ENCODE data around the gene WDTC1.
A peak's percentile ranks its signal among the peaks of the same experiment; 100 is the strongest.

WDTC1 gene

GRCh38 chr1:27338751-27339150 lies 104.3 kb downstream of the WDTC1 start:
- no peak for DNase-seq

GRCh38 chr1:27339213-27339612 lies 104.8 kb downstream of the WDTC1 start:
- DNase-seq, result no peak

- peak; percentile 78 for DNase-seq
Measured at GRCh38 chr1:27341525-27342252, 107.3 kb downstream of the WDTC1 start, which contains the start of gene SYTL1. SYTL1 (plus strand) TSS chr1:27342022; CDS start chr1:27345335, 3,313 bp downstream.

- DNase-seq, result no peak
Measured at GRCh38 chr1:27342391-27342777, 108.0 kb downstream of the WDTC1 start.

DNA sequence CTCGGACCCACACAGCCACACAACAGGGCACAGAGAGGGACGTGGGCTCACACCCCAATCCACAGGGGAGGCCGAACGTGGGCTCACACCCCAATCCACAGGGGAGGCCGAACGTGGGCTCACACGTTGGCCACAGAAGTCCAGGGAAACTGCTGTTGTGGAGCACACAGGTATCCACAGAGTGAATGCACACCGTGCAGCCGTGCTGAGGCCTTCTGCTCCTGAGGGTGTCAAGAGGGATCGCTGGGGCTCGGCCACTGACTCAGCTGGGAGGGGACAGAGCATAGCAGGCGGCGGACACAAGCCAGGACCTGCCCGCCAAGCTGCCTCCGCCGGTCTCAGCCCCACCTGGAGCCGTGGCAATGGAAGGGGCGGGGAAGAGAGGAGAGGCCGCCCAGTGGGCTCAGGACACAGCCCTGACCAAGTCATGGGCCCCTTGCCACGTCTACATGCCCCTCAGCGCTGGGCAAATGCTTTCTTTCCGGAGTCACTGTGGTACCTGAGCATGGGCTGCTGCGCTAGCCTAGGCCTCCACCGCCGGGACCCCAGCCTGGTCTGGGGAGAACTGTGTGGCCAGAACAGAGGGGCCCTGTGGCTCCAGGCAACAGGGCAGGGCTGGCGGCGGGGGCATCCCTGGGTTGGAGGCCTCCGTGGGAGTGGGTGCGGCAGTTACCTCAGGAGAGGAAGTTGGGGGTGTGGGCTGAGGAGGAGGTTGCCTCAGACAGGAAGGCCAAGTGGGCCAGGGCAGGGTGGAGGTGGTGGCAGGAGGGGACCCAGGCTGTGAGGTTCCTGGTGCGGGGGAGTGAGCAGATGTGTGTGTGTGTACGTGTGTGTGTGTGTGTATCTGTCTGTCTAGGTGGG lies 108.6 kb downstream of the WDTC1 start:
- DNase-seq, result peak; percentile 58

GRCh38 chr1:27343639-27344025 lies 109.2 kb downstream of the WDTC1 start:
- DNase-seq, result no peak

GRCh38 chr1:27345272-27345671 lies 110.8 kb downstream of the WDTC1 start:
- DNase-seq, result no peak

- DNase-seq, result no peak
Measured at GRCh38 chr1:27346357-27346756, 111.9 kb downstream of the WDTC1 start.

- no peak for DNase-seq
Measured at GRCh38 chr1:27346991-27347624, 112.7 kb downstream of the WDTC1 start.

DNA sequence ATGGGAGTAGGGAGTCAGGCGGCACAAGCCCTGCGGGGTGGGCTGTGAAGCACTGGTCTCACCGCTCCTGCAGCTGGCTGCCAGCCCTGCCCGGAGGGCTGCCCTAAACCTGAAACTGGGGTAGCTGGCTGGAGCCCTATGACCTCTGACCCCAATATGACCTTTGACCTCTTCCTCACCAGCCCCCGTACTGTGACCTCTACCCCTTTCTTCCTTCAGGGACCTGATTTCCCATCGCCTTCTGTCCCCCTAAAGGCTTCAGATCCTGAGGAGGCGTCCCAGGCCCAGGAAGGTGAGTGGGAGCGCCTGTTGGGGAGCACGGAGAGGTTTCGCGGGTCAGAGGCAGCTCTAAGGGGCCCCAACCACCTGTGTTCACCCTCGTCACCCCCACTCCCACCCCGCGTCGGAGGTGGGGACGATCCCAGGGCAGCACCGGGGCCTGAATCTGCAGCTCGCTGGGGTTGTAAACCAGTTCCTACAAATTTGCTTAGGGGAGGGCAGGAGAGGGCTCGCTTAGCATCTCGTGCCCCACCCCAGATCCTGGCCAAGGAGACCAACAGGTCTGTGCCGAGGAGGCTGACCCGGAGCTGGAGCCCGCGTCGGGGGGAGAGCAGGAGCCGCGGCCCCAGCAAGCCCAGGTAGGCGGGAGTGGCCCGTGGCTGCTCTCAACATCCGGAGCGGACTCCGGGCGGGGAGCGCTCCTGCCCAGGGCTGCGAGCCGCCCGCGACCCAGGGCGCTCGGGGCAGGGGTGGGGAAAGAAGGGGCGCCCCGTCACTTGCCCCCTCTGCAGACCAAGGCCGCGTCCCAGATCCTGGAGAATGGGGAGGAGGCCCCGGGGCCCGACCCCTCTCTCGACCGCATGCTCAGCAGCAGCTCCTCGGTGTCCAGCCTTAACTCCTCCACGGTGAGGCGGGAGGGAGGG lies 114.7 kb downstream of the WDTC1 start:
- DNase-seq, result peak; percentile 84

GRCh38 chr1:27349784-27350662 lies 115.6 kb downstream of the WDTC1 start:
- DNase-seq, result peak; percentile 75

- DNase-seq, result peak; percentile 51
Measured at GRCh38 chr1:27350663-27351540, 116.5 kb downstream of the WDTC1 start.

GRCh38 chr1:27351541-27352107 lies 117.2 kb downstream of the WDTC1 start:
- no peak for DNase-seq

GRCh38 chr1:27353166-27353565 lies 118.7 kb downstream of the WDTC1 start:
- DNase-seq, result no peak

DNA sequence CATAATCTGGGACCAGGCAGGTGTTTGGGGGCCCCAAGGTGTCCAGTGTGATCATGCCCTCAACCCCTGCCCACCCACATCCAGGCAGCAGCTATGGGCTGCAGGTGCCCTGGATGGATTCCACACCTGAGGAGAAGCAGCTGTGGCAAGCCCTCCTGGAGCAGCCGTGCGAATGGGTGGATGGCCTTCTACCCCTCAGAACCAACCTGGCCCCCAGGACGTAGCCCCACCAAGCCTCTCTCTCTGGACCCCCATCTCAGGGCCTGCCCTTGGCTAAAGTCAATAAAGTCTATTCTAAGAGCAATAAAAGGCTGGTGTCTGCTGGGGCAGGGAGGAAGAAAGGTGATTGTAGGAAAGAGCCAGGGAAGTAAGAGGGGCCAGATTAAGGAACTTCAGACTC lies 119.2 kb downstream of the WDTC1 start:
- DNase-seq, result no peak

- no peak for DNase-seq
Measured at GRCh38 chr1:27355683-27356082, 121.3 kb downstream of the WDTC1 start.

DNA sequence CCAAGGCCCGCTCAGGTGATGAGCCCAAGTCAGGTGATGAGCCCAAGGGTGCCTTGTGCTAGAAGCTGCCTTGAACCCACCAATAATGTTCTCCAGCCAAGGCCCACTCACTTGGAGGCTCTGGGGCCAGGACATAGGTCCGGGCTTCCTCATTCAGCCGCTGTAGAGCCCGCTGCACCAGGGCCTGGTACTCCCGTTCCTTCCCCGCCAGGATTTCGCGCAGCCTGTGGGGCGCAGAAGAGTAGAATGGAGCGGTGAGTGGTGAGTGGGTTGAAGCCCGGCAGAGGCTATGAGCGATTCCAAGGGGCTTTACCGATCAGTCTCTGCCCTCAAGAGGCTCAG lies 121.8 kb downstream of the WDTC1 start:
- DNase-seq, result no peak

GRCh38 chr1:27356619-27357280 lies 122.3 kb downstream of the WDTC1 start:
- DNase-seq, result no peak

- DNase-seq, result peak; percentile 65
Measured at GRCh38 chr1:27357281-27358037, 123.0 kb downstream of the WDTC1 start.

Data from DMS153 (cell line).